Smooth muscle cell (in vitro differentiated cells): ENCODE results near the gene PLXNA2. TPM values are rescaled to one million over a fixed set of nuclear protein-coding genes. Genes with fewer than 3 reads are reported as not detected.

ENCODE experiments used
- DNase-seq: peaks from one replicate; lab custom pipeline; 2025; ENCODE audit not compliant: unreplicated experiment; lab: John Stamatoyannopoulos, UW
- H2AFZ ChIP-seq: fragments of 200-600 bp; sonication (generic); 2 replicates; pipeline ENCODE4 v1.6.0; 2016; ENCODE audit warnings: antibody characterized with exemption, low read depth, mild to moderate bottlenecking
- H3F3A ChIP-seq: fragments of 200-600 bp; sonication (generic); 2 replicates; pipeline ENCODE4 v1.6.0; 2017; ENCODE audit warnings: antibody characterized with exemption, low read depth
- H3K27ac ChIP-seq: fragments of 200-600 bp; sonication (generic); 2 replicates; pipeline ENCODE4 v1.5.1; 2016; ENCODE audit warnings: low read depth, mild to moderate bottlenecking
- H3K27me3 ChIP-seq: fragments of 200-600 bp; sonication (generic); 2 replicates; pipeline ENCODE4 v1.6.1; 2016; ENCODE audit warnings: low read depth, mild to moderate bottlenecking
- H3K36me3 ChIP-seq: fragments of 200-600 bp; sonication (generic); 2 replicates; pipeline ENCODE4 v1.5.1; 2016; ENCODE audit warnings: low read depth
- H3K4me1 ChIP-seq: fragments of 200-600 bp; sonication (generic); 2 replicates; pipeline ENCODE4 v1.5.1; 2016; ENCODE audit warnings: low read depth
- H3K4me2 ChIP-seq: fragments of 200-600 bp; sonication (generic); 2 replicates; pipeline ENCODE4 v1.6.0; 2016; ENCODE audit warnings: mild to moderate bottlenecking
- H3K4me3 ChIP-seq: fragments of 200-600 bp; sonication (generic); 2 replicates; pipeline ENCODE4 v1.5.1; 2016; ENCODE audit warnings: mild to moderate bottlenecking
- H3K79me2 ChIP-seq: fragments of 200-600 bp; sonication (generic); 2 replicates; pipeline ENCODE4 v1.6.0; 2016; ENCODE audit warnings: low read depth, mild to moderate bottlenecking
- H3K9ac ChIP-seq: fragments of 200-600 bp; sonication (generic); 2 replicates; pipeline ENCODE4 v1.6.0; 2016; ENCODE audit warnings: low read depth
- H3K9me3 ChIP-seq: fragments of 200-600 bp; sonication (generic); replicated peaks from 2 replicates; pipeline ENCODE4 v1.5.1; 2016; ENCODE audit warnings: low read depth
- H4K20me1 ChIP-seq: fragments of 200-600 bp; sonication (generic); 2 replicates; pipeline ENCODE4 v1.6.0; 2016; ENCODE audit warnings: low read depth
- CTCF ChIP-seq: fragments of 200-600 bp; sonication (generic); IDR thresholded peaks from 2 replicates; pipeline ENCODE4 v1.5.1; 2017; ENCODE audit warnings: borderline replicate concordance, mild to moderate bottlenecking, antibody characterized with exemption; ENCODE audit not compliant: insufficient read depth, poor library complexity, severe bottlenecking
- WGBS: methylation state at CpG from one replicate; pipeline ENCODE4 v1.1.7; 2016; ENCODE audit warnings: low lambda C conversion rate; 5-methylcytosine and 5-hydroxymethylcytosine counted together
- polyA plus RNA-seq: library from polyadenylated mRNA; unstranded; fragments of >200 nt; fragmentation: Nextera tagmentation; extraction: Ambion mirVana; gene quantifications from 2 replicates; pipeline ENCODE4 v1.2.1, GENCODE V29; 2016
- total RNA-seq: library from RNA; depleted of rRNA; stranded (reverse); fragments of >200 nt; gene quantifications from 2 replicates; pipeline ENCODE4 v1.2.3, GENCODE V29; 2014

Gene PLXNA2
- total and polyA plus RNA-seq, 2 experiments from 2014 or later: 8.2 to 8.7 TPM

- Histone ChIP-seq H3K9me3 (no peaks in the 10 kb centered on the region), H3K4me1 (peaks cover 12% of the 10 kb centered on the region), H3K36me3 (no peaks in the 10 kb centered on the region), H3K27ac (no peak overlapping the region), H3F3A (no peaks in the 10 kb centered on the region), H3K4me2 (no peak overlapping the region), H4K20me1 (no peaks in the 10 kb centered on the region), H3K9ac (no peak overlapping the region), H3K4me3 (no peak overlapping the region), H3K79me2 (no peaks in the 10 kb centered on the region), H2AFZ (no peak overlapping the region), H3K27me3 (no peaks in the 10 kb centered on the region)
- TF ChIP-seq CTCF: no peak
- WGBS: 89% methylated on average over 4 of the region's 4 CpGs
- DNase-seq: no peak
Measured at GRCh38 chr1:208190784-208191183, 53.4 kb downstream of the PLXNA2 start.

- no peak for DNase-seq
- no peaks in the 10 kb centered on the region for H3K27me3 ChIP-seq
- 73% methylated on average over 4 of the region's 4 CpGs for WGBS
- H3K27ac ChIP-seq: no peak overlapping the region
- no peak overlapping the region for H3K4me3 ChIP-seq
- H3F3A ChIP-seq: no peaks in the 10 kb centered on the region
- no peak overlapping the region for H3K9ac ChIP-seq
- no peak overlapping the region for H2AFZ ChIP-seq
- no peaks in the 10 kb centered on the region for H3K9me3 ChIP-seq
- no peaks in the 10 kb centered on the region for H3K36me3 ChIP-seq
- no peaks in the 10 kb centered on the region for H3K79me2 ChIP-seq
- H3K4me1 ChIP-seq: peaks cover 23% of the 10 kb centered on the region
- no peaks in the 10 kb centered on the region for H4K20me1 ChIP-seq
- H3K4me2 ChIP-seq: no peak overlapping the region
- TF ChIP-seq CTCF: no peak
Measured at GRCh38 chr1:208189716-208190115, 54.5 kb downstream of the PLXNA2 start.

GRCh38 chr1:208189183-208189582, 55.0 kb downstream of the PLXNA2 start:
- Histone ChIP-seq H3F3A (no peaks in the 10 kb centered on the region), H3K9me3 (no peaks in the 10 kb centered on the region), H3K9ac (no peak overlapping the region), H2AFZ (no peak overlapping the region), H3K4me2 (no peak overlapping the region), H3K4me1 (peaks cover 28% of the 10 kb centered on the region), H3K79me2 (no peaks in the 10 kb centered on the region), H3K36me3 (no peaks in the 10 kb centered on the region), H3K27me3 (no peaks in the 10 kb centered on the region), H3K4me3 (no peak overlapping the region), H4K20me1 (no peaks in the 10 kb centered on the region), H3K27ac (no peak overlapping the region)
- 26% methylated on average over 2 of the region's 2 CpGs for WGBS
- no peak for TF ChIP-seq CTCF
- no peak for DNase-seq

- WGBS: 100% methylated on average over 1 of the region's 1 CpG
- TF ChIP-seq CTCF: no peak
- H3K4me2 ChIP-seq: no peak overlapping the region
- no peaks in the 10 kb centered on the region for H3K9me3 ChIP-seq
- H3F3A ChIP-seq: no peaks in the 10 kb centered on the region
- no peak overlapping the region for H2AFZ ChIP-seq
- H3K4me1 ChIP-seq: peaks cover 30% of the 10 kb centered on the region
- H3K9ac ChIP-seq: no peak overlapping the region
- no peaks in the 10 kb centered on the region for H3K27me3 ChIP-seq
- H3K4me3 ChIP-seq: no peak overlapping the region
- H3K79me2 ChIP-seq: no peaks in the 10 kb centered on the region
- H3K27ac ChIP-seq: no peak overlapping the region
- DNase-seq: no peak
- no peaks in the 10 kb centered on the region for H3K36me3 ChIP-seq
- no peaks in the 10 kb centered on the region for H4K20me1 ChIP-seq
Measured at GRCh38 chr1:208188607-208189006, 55.6 kb downstream of the PLXNA2 start.
